K562 (cell line): Measurements from ENCODE around the gene SEMA3F. TPM values are rescaled to one million over a fixed set of nuclear protein-coding genes. Genes with fewer than 3 reads are reported as not detected.

Source experiments
- ATAC-seq: fragments of 200-7000 bp; cut with Tn5 transposase; 3 replicates; pipeline ENCODE4 v1.9.1; 2020; ENCODE audit warnings: moderate library complexity
- BruUV-seq: library from RNA; stranded (reverse); fragments of 400-500 nt; replicated peaks from 2 replicates; lab custom pipeline; 2021; lab: Mats Ljungman, UMichigan
- CTCF ChIA-PET: fragments of 300-600 bp; formaldehyde crosslinking; extraction: SDS; loops from one replicate; lab custom pipeline; 2021; ENCODE audit warnings: low intra/inter-chr PET ratio; lab: Yijun Ruan, JAX
- POLR2A ChIA-PET: fragments of 300-600, 350-650 bp; sonication (Branson Sonifier 250); formaldehyde crosslinking; extraction: SDS; loops from one replicate; lab custom pipeline; 2021; ENCODE audit warnings: antibody characterized with exemption, inconsistent platforms; lab: Yijun Ruan, JAX
- DNase-seq, 4 experiments: peaks; one replicate each; pipeline versions ENCODE4 v3.0.0 to v3.0.0-alpha.2; 2011 to 2018; ENCODE audit warnings: low spot score in 3 of 4, mixed read lengths in 3 of 4; ENCODE audit errors: extremely low read depth in 1 of 4
- FAIRE-seq: peaks from 2 replicates; lab custom pipeline; 2011; peaks lifted over from hg19 to GRCh38; lab: Jason Lieb, UNC
- H2AFZ ChIP-seq: 2 replicates; pipeline ENCODE4 v1.6.0; 2011; ENCODE audit warnings: low read depth, low read length, control low read depth, inconsistent platforms
- H3K27ac ChIP-seq: fragments of 200-600 bp; 3 replicates; pipeline ENCODE4 v1.8.0; 2011; ENCODE audit warnings: low read depth, mild to moderate bottlenecking, control low read depth, inconsistent platforms, low read length, moderate library complexity, mixed read lengths; ENCODE audit errors: extremely low read depth
- H3K27me3 ChIP-seq, 2 experiments: fragments of 300-600 bp in 1 of 2; 2 replicates in 1 of 2; 3 replicates in 1 of 2; pipeline versions ENCODE4 v1.6.0 to v1.8.0; 2011; ENCODE audit warnings: inconsistent platforms in 2 of 2, low read length in 2 of 2, mild to moderate bottlenecking in 1 of 2, mixed read lengths in 1 of 2, moderate library complexity in 1 of 2; ENCODE audit not compliant: control insufficient read depth in 2 of 2, insufficient read depth in 2 of 2
- H3K36me3 ChIP-seq: fragments of 300-600 bp; 3 replicates; pipeline ENCODE4 v1.8.0; 2011; ENCODE audit warnings: mild to moderate bottlenecking, low read length, inconsistent platforms; ENCODE audit not compliant: control insufficient read depth, insufficient read depth
- H3K4me1 ChIP-seq, 2 experiments: fragments of 200-600 bp in 1 of 2; replicated peaks in 1 of 2; 2 replicates in 1 of 2; 3 replicates in 1 of 2; pipeline versions ENCODE4 v1.5.1 to v1.8.0; 2011; ENCODE audit warnings: inconsistent platforms in 2 of 2, low read length in 2 of 2, mild to moderate bottlenecking in 1 of 2, mixed read lengths in 1 of 2, moderate library complexity in 1 of 2; ENCODE audit not compliant: control insufficient read depth in 2 of 2, insufficient read depth in 2 of 2
- H3K4me2 ChIP-seq: 2 replicates; pipeline ENCODE4 v1.6.1; 2011; ENCODE audit warnings: low read length, control low read depth, inconsistent platforms, mixed read lengths; ENCODE audit not compliant: insufficient read depth
- H3K4me3 ChIP-seq: fragments of 200-600 bp; sonication (generic), shearing (Covaris generic); 2 replicates; pipeline ENCODE4 v1.5.1; 2016; ENCODE audit warnings: control low read depth, inconsistent platforms
- H3K79me2 ChIP-seq: fragments of 200-600 bp; 3 replicates; pipeline ENCODE4 v1.8.0; 2011; ENCODE audit warnings: low read length, inconsistent platforms; ENCODE audit not compliant: control insufficient read depth, insufficient read depth
- H3K9ac ChIP-seq, 2 experiments: 2 replicates each; pipeline versions ENCODE4 v1.6.0 to v1.6.1; 2011; ENCODE audit warnings: low read depth in 2 of 2, low read length in 2 of 2, control low read depth in 1 of 2, inconsistent platforms in 1 of 2, mild to moderate bottlenecking in 1 of 2, mixed read lengths in 1 of 2; ENCODE audit not compliant: insufficient read depth in 1 of 2
- H3K9me1 ChIP-seq: one replicate; pipeline ENCODE4 v1.6.0; 2011; ENCODE audit warnings: inconsistent platforms, mild to moderate bottlenecking, low read length, moderate library complexity; ENCODE audit not compliant: control insufficient read depth, insufficient read depth
- H3K9me3 ChIP-seq: replicated peaks from 2 replicates; pipeline ENCODE4 v1.5.1; 2011; ENCODE audit warnings: low read depth, low read length, inconsistent platforms; ENCODE audit not compliant: control insufficient read depth, insufficient read depth
- H4K20me1 ChIP-seq: replicated peaks from 2 replicates; pipeline ENCODE4 v1.6.1; 2011; ENCODE audit warnings: low read length, inconsistent platforms, mixed read lengths; ENCODE audit not compliant: control insufficient read depth, insufficient read depth
- BACH1 ChIP-seq: fragments of 200-800 bp; sonication (Bioruptor generic); IDR thresholded peaks from 2 replicates; pipeline ENCODE4 v1.6.1; 2016; ENCODE audit warnings: missing genetic modification characterization, missing compliant biosample characterization
- GTF2E2 ChIP-seq: fragments of 200-800 bp; sonication (Bioruptor generic); IDR thresholded peaks from 2 replicates; pipeline ENCODE4 v1.6.1; 2016; ENCODE audit warnings: missing genetic modification characterization, missing compliant biosample characterization
- RNF2 ChIP-seq: sonication (generic); IDR thresholded peaks from 2 replicates; pipeline ENCODE4 v1.6.1; 2016
- TCF7L2 ChIP-seq: fragments of 150-350 bp; IDR thresholded peaks from 2 replicates; pipeline ENCODE4 v1.6.1; 2016; ENCODE audit warnings: low read depth, mild to moderate bottlenecking, low read length, moderate library complexity
- TFE3 ChIP-seq: fragments of 450-650 bp; formaldehyde crosslinking; IDR thresholded peaks from 2 replicates; pipeline ENCODE4 v1.4.0; 2020; ENCODE audit warnings: mild to moderate bottlenecking, mixed read lengths
- ZFP1 ChIP-seq: fragments of 450-650 bp; formaldehyde crosslinking; IDR thresholded peaks from 2 replicates; pipeline ENCODE4 v1.4.0; 2020; ENCODE audit warnings: mild to moderate bottlenecking, mixed read lengths
- ZKSCAN1 ChIP-seq: fragments of 150-350 bp; IDR thresholded peaks from 2 replicates; pipeline ENCODE4 v1.6.1; 2016; ENCODE audit warnings: low read depth, low read length
- ZNF347 ChIP-seq: fragments of 450-650 bp; formaldehyde crosslinking; IDR thresholded peaks from 2 replicates; pipeline ENCODE4 v1.4.0; 2020; ENCODE audit warnings: low read depth, mild to moderate bottlenecking, moderate library complexity
- WGBS: fragments of 100-300 bp; shearing (Covaris generic); methylation state at CpG from one replicate; pipeline ENCODE4 v1.1.6; 2016; ENCODE audit warnings: low coverage, mixed read lengths; ENCODE audit not compliant: insufficient coverage; ENCODE audit errors: missing lambda C conversion rate; 5-methylcytosine and 5-hydroxymethylcytosine counted together
- in situ Hi-C: fragments of 300-500 bp; cut with MboI; formaldehyde crosslinking; loops from 4 replicates; pipeline ENCODE4 v1.15.0; 2018; ENCODE audit warnings: inconsistent platforms, mixed read lengths
- intact Hi-C: fragments of 100-400 bp; cut with micrococcal nuclease; formaldehyde crosslinking; loops from 2 replicates; pipeline ENCODE4 v1.14.2; 2022
- polyA plus RNA-seq, 8 experiments: library from polyadenylated mRNA; depleted of rRNA in 4 of 8; stranded (reverse) in 5 of 8; unstranded in 3 of 8; fragments of >200 nt; fragmentation: Nextera tagmentation in 2 of 8; fragmentation: Illumina TruSeq in 1 of 8; extraction: Ambion mirVana in 2 of 8; extraction: Trizol in 1 of 8; gene quantifications; 2 replicates each; pipeline versions ENCODE4 v1.2.1 to v1.2.3, GENCODE V29; 2011 to 2014; ENCODE audit warnings: inconsistent platforms in 1 of 8, missing spikeins in 1 of 8
- total RNA-seq, 7 experiments: library from RNA; depleted of rRNA in 6 of 7; stranded (reverse); fragments of >200 nt in 6 of 7; fragmentation: Illumina TruSeq in 2 of 7; extraction: Trizol in 2 of 7; gene quantifications; 2 replicates each; pipeline versions ENCODE4 v1.2.1 to v1.2.3, GENCODE V29; 2011 to 2021; ENCODE audit warnings: low replicate concordance in 1 of 7

The SEMA3F gene
- total and polyA plus RNA-seq, 9 of the 15 experiments (the other 6 are each of a cell fraction or from before 2014, with no cell fraction given): 0.58 to 3.0 (median 2.0) TPM; not detected in 2

GRCh38 chr3:50207359-50208042 is 52.4 kb downstream of the SEMA3F start:
- CTCF ChIA-PET: no interaction called here
- Histone ChIP-seq H3K4me3 (no peak overlapping the region), H3K9me1 (no peaks in the 10 kb centered on the region), H2AFZ (no peak overlapping the region), H3K79me2 (no peaks in the 10 kb centered on the region), H3K4me2 (no peak overlapping the region), H3K36me3 (no peaks in the 10 kb centered on the region), H3K9ac (no peak overlapping the region), H4K20me1 (no peaks in the 10 kb centered on the region), H3K4me1 (peaks cover 0 to 14% of the 10 kb centered on the region in 2 experiments; a peak in 3 of 5 replicates), H3K9me3 (no peaks in the 10 kb centered on the region), H3K27ac (no peak overlapping the region), H3K27me3 (peaks cover 12 to 32% of the 10 kb centered on the region in 2 experiments; a peak in 3 of 5 replicates)
- DNase-seq: no peak
- no TSS peak for BruUV-seq
- TF ChIP-seq ZKSCAN1 (peak; percentile 53; the same call in 1 of the 2 replicates), GTF2E2 (tag) (no peak)
- in situ Hi-C loops: no loop called here
- no peak for ATAC-seq
- intact Hi-C loops: no loop called here
- WGBS: 59% methylated on average over 10 of the region's 17 CpGs
- no peak for FAIRE-seq
- POLR2A ChIA-PET: no interaction called here

- Histone ChIP-seq H3K27me3 (peaks cover 9 to 20% of the 10 kb centered on the region in 2 experiments; a peak in 3 of 5 replicates), H3K4me3 (no peak overlapping the region), H3K9me1 (no peaks in the 10 kb centered on the region), H3K4me1 (peaks cover 0 to 10% of the 10 kb centered on the region in 2 experiments; a peak in 2 of 5 replicates), H3K36me3 (no peaks in the 10 kb centered on the region), H3K4me2 (no peak overlapping the region), H3K9ac (0 out of 4 replicates have a peak overlapping the region, but pooled peaks of 1 of the 2 experiments have one; percentile 22), H4K20me1 (no peaks in the 10 kb centered on the region), H2AFZ (no peak overlapping the region), H3K9me3 (no peaks in the 10 kb centered on the region), H3K27ac (no peak overlapping the region), H3K79me2 (no peaks in the 10 kb centered on the region)
- intact Hi-C loops: no loop called here
- in situ Hi-C loops: no loop called here
- BruUV-seq: no TSS peak
- ATAC-seq (no peak), FAIRE-seq (no peak), DNase-seq (no peak)
- ChIA-PET POLR2A (interaction anchor here (0.6 to 1.0 kb wide), 2 partner anchors 11 to 19 kb away, joined by 3 read pairs; no protein-coding TSS in a partner anchor), CTCF (no interaction called here)
- 12% methylated on average over 5 of the region's 14 CpGs for WGBS
- TF ChIP-seq ZFP1 (no peak), TCF7L2 (no peak), ZNF347 (no peak), BACH1 (no peak), TFE3 (CRISPR knock-in tag) (0 out of 2 replicates have a peak, but pooled peaks have one; percentile 25), RNF2 (no peak)
Observed at GRCh38 chr3:50208677-50209344, 53.7 kb downstream of the SEMA3F start.
